OCI-M2 (cell line): ENCODE measurements around the gene CHST9.
"Not testable (repeated sequence)": the region's sequence is repeated elsewhere in the genome, so short reads cannot be mapped to it uniquely, and the experiment has no call there.

Source experiments
- DNase-seq: peaks from one replicate; lab custom pipeline; 2025; ENCODE audit not compliant: unreplicated experiment; lab: John Stamatoyannopoulos, UW

The CHST9 gene

DNA sequence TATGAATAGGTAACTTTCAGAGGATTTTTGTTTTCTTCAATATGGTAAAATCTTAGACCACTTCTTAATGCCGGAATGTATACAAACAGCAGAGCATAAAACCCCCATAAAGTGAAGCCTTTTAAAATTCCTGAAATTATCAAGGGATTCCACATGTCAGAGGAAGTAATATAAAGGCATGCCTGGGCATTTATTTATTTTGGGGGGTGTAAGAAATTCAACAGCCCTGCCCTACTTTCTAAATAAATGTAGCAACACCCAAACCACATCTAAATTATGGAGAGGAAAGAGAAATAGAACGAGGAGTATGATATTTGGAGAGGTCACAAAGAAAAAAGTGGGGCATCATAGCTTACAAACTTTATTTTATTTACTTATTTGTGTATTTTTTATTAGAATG is 9.9 kb downstream of the CHST9 start:
- no peak for DNase-seq

DNA sequence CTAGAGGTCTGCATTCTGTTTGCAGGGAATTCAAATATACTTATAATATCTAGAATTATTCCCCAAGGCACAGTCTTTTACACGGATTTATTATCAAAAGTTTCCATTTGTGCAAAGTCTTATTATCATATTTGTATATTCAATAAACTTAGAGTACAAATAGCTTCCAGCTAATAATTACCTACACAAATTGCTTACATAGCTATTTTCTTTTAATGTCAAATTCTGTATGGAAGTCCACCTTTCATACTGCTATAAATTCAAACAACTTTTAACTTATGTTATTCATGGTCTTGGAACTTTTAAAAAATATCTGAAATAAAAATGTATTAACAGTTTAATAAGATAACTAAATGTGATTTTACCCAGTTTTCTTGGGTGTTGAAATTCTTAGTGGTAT is 13.1 kb downstream of the CHST9 start:
- DNase-seq, result no peak

DNA sequence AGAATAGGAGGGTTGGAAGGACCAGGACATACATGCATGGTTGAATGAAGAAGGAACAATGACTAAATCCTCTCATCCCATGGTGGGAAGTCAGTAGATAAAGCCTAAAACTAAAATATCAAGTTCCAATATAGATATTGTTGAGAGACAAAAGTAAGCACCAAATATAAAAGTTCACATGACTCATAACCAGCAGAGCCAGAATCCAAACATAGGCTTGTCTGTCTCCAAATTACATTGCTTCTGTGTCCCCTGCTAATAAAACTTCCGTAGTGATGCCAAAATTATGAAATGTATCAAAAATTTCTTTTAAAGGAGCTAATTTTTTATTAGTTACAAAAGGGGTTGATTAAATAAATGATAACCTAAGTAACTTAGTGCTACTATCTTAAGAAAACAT is 19.7 kb downstream of the CHST9 start:
- DNase-seq, result no peak

DNA sequence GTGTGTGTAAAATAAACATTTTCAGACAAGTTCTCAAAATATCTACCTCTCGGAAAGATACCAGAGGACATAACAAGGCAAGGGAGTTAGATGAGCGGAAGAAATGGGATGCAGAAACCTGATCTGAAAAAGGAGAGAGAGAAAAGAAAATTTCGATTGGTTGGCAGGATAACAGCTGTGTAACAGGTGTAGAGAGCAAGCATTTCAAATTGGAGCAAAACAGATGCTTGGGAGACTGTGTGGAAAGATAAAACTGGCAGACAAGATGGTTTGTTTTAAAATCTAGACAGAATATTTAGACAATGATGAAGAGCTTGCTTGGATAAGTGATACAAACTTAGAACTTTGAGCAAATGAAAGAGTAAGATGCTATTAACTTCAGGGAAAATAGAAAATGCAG is 20.2 kb downstream of the CHST9 start:
- no peak for DNase-seq

DNA sequence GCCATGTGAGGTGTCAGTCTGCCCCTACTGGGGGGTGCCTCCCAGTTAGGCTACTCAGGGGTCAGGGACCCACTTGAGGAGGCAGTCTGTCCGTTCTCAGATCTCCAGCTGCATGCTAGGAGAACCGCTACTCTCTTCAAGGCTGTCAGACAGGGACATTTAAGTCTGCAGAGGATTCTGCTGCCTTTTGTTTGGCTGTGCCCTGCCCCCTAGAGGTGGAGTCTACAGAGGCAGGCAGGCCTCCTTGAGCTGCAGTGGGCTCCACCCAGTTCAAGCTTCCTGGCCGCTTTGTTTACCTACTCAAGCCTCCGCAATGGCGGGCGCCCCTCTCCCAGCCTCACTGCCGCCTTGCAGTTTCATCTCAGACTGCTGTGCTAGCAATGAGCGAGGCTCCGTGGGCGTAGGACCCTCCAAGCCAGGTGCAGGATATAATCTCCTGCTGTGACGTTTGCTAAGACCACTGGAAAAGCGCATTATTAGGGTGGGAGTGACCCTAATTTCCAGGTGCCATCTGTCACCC is 21.9 kb downstream of the CHST9 start:
- DNase-seq, result not testable (repeated sequence)

DNA sequence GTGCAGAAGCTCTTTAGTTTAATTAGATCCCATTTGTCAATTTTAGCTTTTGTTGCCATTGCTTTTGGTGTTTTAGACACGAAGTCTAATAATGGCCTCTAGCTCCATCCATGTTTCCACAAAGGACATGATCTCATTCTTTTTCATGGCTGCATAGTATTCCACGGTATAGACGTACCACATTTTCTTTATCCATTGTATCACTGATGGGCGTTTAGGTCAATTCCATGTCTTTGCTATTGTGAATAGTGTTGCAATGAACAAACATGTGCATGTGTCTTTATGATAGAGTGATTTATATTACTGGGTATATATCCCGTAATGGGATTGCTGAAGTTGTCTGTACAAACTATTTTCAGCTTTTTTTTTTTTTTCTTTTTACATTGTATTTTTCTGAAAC is 35.9 kb downstream of the CHST9 start:
- not testable (repeated sequence) for DNase-seq

DNA sequence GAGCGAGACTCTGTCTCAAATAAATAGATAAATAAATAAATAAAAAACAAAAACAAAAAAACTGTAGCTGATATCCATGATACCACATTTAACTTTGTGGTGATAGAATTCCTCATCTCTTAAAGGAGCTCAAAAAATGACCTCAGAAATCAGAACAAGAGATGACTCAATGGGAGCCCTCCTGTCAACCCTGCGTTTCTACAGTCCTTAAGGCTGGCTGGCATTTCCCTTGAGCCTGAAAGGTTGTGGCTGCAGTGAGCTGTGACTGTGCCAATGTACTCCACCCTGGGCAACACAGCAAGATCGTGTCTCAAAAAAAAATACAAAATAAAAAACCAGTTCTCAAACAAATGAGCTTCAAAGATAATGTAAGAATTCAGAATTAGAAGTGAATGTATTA is 40.4 kb downstream of the CHST9 start:
- DNase-seq, result no peak

DNA sequence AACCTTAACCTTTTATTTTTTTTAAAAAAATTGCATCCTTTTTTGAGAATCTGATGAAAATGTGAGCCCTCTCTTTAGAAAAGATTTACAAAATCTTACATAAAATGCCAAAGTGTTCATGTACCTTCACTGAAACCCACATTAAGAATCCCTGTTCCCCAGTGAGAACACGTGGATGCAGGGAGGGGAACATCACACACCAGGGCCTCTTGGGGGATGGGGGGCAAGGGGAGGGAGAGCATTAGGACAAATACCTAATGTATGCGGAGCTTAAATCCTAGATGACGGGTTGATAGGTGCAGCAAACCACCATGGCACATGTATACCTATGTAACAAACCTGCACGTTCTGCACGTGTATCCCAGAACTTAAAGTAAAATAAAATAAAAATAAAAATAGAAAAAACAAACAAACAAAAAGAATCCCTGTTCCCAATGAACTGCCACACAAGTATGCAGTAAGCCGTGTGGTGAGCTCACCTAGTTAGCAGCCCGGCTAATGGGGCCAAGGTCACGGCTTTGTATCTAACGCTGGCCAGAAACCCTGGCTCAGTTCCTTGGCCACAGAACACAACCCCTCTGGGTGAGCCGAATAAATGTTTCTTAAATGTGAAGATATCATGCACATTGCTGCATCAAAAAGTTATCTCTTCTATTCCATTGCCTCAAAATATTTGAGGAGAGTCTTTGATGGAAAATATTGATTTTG is 41.4 kb downstream of the CHST9 start:
- DNase-seq, result no peak

DNA sequence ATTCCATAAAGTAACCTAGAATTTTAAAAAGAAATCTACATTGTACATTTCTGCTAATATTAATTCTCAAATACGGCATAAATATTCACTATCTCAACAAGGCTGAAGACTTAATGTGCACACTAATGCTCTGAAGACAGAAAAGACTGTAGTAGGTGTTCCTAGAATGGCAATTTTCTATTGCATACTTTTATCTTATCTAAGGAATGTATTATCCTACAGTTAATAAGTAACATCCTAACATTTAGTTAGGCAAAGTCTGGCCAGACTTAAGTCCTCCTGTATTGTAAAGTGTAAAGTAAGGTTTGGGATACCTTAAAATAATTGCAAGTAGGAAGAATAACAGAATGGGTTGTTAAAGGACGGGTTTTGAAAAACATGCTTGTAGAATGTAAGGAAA is 42.2 kb downstream of the CHST9 start:
- no peak for DNase-seq

DNA sequence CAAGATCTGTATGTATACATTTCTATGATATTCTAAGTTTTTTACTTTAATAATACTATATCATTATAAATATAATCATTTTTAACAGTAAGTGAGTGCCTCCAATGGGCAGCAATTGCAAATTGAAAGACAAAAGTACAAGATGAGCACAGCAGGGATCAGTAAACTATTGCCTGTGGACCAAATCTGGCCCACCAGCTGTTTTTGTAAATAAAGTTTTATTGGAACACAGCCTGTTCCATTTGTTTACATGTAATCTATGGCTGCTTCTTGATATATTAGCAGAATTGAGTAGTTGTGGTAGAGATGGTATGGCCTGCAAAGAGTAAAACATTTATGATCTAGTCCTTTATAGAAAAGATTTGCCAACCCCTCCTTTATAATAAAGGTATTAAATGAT is 43.2 kb downstream of the CHST9 start:
- DNase-seq, result no peak

DNA sequence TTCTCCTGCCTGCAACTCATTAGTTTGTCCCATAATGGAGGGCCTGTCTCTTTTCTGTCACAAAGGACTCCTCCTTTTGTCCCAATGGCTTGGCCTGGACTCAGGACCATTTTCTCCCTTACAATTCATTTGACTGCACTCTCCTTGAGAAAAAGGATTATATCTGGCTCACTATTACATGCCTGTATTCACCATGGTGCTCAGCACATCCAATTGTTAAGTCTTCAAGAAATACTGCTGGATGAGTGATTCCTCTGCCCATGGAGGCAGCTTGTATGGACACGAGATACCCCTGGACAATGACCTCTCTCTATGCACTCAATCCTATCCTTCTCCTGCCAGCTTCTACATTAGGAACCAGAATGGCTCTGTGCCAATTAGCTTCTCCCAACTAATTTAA is 47.0 kb downstream of the CHST9 start:
- DNase-seq, result no peak

DNA sequence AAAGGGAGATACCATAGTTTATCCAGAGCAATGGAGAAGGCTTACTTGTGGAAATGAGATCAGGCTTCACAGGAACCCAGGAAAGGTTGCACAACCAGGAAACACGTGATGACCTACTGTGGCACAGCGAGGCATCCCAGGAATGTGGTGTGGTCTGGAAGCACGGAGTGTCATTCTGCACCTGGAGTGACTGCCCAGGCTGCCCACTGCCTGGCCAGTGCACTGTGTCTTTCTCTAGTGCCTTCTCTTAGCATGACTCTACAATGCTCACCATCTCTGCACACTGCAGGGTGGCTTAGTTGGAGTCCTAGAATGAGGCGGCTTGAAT is 48.9 kb downstream of the CHST9 start:
- DNase-seq, result no peak

DNA sequence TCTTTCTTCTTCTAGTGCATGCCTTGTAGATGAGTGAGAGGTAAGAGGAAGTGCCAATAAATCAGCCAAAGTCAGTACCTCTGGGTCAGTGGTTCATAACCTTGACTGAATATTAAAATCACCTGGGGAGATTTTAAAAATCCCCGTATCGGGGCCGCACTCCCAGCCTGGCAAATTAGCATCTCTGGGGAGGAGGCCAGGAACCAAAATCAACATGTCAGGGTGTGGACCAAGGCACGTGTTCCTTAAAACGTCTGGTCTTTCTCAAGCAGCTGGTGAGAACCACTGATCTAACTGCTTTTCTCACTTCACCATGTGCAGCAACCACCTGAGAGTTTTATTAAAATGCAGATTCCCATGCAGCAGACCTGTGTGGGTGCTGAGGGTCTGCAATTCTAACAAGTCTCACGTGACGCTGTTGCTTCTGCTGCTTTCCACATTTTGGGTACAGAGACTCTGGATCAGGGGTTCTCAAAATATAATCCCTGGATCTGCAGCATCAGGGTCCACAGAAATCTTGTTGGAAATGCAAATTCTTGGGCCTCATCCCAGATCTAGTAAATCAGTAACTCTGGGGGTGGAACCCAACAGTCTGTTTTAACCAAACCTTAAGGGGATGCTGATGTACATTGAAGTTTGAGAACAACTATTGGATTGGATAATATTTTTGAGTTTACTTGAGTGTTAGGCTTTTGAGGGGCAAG is 49.5 kb downstream of the CHST9 start:
- no peak for DNase-seq

DNA sequence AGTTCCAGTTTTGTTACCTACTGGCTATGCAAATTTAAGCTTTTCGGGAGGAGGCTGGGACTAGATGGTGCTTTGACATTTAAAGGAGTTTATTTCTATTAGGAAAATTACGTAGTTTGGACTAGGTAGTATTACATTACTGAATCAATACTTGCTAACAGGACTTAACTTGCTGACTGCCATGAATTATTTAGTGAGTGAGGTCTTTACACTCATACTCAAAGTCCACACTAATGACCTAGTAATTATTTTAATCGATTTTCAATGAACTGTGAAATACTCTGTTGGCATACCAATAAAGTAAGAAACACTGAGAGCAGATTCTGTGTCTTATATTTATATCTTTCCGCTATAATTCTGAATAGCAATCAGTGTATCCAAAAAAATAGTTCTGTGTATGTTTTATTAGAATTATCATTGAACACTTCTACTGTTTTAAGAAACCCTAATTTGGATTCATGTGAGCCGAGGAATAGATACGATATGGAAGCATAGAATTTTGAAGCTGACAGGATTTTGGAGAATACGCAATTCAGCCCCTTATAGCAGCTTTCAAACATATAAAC is 55.0 kb downstream of the CHST9 start:
- DNase-seq, result no peak

DNA sequence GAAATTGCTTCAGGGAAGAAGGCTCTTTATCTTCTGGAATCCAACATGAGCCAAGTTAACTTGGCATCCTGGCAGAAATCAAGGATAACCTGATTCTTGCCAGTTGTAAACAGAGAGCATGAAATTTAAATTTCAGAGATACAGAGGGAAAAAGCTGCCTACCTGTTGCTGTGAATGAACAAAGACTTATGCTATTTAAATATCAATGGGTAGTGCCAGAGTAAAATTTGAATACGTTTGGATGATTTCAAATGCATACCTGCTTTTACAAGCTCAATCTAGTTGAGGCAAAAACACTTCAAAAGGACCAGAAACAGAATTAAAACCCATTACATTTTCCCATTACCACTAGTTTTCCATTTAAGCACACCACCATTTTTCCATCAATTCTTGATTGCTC is 60.9 kb downstream of the CHST9 start:
- no peak for DNase-seq

DNA sequence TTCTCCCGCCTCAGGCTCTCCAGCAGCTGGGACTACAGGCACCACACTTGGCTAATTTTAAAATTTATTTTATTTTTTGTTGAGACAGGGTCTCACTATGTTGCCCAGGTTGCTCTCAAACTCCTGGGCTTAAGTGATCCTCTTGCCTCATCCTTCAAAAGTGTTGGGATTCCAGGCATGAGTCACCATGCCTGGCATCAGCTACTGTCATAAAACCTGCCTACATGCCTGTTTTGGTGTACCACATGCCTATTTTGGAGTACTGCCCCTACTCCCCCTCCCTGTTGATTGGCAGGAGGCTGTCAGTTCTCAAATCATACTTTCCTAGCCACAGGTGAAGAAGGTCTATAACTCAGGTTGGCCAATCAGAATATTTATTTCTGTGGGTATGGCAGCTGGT is 64.0 kb downstream of the CHST9 start:
- no peak for DNase-seq

DNA sequence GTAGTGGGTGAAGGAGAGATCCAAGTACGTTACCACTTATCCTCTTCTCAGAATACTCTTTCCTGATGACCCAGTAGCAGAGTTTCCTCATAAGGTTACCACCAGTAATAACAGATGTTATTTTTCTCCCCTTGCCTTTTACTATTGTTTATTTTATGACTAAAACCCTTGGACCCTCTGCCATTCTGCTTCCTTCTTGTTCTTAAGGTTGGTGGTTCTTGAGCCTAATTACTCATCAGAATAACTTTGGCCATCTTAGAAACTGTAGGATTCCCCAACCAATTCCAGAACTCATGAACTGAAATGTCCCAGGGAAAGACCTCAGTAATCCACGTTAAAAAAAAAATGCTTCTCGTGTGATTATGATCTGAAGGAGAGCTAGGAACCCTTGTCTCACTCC is 64.9 kb downstream of the CHST9 start:
- DNase-seq, result no peak

DNA sequence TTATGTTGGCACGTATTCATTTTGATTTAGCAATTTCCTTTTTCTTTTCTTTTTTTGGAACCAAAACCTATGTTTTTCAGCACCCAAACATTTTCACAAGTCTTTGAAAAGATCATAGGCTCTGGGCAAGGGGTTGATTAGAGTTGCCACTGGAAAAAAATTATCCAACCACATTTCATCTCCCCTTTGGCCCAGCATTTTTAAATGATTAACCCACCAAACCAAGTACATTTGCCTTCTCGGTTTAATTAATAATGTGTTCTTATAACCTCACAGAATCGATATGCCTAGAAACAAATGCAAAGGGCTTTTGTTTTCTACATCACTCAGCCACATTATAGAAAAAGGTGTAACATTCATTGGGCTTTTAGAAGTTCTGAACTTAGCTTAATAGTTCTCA is 66.1 kb downstream of the CHST9 start:
- no peak for DNase-seq

DNA sequence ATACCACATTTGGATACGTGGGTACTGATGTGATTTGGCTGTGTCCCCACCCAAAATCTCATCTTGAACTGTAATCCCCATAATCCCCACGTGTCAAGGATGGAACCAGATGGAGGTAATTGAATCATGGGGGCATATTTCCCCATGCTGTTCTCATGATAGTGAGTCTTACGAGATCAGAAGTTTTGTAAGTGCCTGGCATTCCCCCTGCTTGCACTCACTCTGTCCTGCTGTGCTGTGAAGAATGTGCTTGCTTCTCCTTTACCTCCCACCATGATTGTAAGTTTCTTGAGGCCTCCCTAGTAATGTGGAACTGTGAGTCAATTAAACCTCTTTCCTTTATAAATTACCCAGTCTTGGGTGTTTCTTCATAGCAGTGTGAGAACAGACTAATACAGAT is 70.3 kb downstream of the CHST9 start:
- DNase-seq, result no peak

DNA sequence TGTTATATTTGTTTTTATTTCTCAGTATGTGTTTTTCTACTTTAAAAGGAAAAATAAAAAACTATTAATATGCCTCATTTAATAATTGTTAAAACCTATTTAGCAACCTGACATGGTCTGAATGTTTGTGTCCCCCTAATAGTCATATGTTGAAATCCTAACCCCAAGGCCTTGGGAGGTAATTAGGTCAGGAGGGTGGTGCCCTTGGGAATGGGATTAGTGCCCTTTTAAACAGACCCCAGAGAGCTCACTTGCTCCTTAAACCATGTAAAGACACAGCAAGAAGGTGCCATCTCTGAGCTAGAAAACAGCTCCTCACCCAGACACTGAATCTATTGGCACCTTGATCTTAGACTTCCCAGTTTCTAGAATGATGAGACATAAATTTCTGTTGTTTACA is 71.8 kb downstream of the CHST9 start:
- DNase-seq, result no peak

DNA sequence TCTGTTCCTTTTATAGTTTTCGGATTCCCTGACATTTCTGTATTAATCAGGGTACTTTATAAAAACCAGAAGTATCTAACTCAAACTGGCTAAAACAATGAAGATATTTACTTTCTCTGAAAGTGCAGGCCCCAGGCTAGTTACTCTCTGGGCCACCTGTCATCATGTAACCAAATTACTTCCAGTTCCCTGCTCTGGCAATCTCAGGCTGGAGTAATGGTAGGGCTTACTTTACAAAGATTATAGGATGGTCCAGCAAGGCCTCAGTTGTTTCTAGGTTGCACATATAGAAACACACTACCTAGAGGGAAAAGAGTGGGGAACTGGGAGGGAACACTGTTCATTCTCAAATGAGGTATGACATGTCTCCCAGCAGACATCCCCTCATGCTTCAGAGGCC is 74.8 kb downstream of the CHST9 start:
- no peak for DNase-seq

DNA sequence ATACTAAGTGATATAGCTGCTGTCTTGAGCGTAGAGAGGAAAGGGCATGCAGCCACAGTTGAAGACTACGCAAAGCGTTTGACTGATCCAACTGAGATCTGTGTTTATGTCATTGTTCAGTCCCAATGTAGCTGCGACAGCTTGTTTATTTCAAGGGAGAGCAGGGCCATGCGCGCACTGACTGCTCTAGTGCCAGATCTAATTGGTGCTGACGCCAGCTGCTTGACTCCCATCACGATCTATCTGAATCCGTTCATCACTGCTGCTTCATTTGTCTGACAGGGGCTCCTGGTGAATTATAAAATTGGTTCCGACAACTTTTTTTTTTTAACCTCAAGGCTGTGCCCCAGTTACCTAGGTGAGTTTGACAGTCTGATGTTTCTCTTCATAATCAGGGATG is 75.7 kb downstream of the CHST9 start:
- no peak for DNase-seq

DNA sequence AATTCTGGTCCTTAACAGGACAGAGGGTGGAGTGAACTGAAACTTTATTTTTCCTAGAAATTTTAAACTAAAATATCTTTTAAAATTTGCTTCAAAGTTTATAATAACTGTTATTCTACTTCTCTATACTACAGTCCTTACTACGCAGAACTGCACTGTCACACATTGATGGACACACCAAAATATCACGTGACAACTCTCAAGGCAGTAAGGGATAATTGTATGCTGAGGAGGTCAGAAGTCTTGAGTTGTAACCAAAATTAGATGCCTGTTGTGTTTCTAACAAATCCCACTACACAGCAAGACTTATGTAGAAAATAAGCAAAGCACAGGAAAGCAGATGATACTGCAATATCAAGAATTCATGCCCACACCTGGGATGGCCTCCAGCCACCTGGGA is 76.3 kb downstream of the CHST9 start:
- no peak for DNase-seq
